GM18499 (cell line): Measurements from ENCODE around the gene BUD31.
"Not testable (repeated sequence)": the region's sequence is repeated elsewhere in the genome, so short reads cannot be mapped to it uniquely, and the experiment has no call there.

Experiments used
- ATAC-seq: cut with Tn5 transposase; IDR thresholded peaks from one replicate; pipeline ENCODE4 v1.9.1; 2021; ENCODE audit warnings: moderate number of reproducible peaks; ENCODE audit not compliant: insufficient read depth, unreplicated experiment

The BUD31 gene

GRCh38 chr7:99424932-99425730 is 16.4 kb downstream of the BUD31 start:
- ATAC-seq: no peak

- ATAC-seq: no peak
These were observed 20.3 kb downstream of the BUD31 start for GRCh38 chr7:99428972-99429566.

GRCh38 chr7:99429756-99430155 is 21.0 kb downstream of the BUD31 start:
- ATAC-seq: no peak

GRCh38 chr7:99431756-99432540 is 23.2 kb downstream of the BUD31 start:
- not testable (repeated sequence) for ATAC-seq

- ATAC-seq: no peak
These were observed 24.4 kb downstream of the BUD31 start for GRCh38 chr7:99433158-99433557.

DNA sequence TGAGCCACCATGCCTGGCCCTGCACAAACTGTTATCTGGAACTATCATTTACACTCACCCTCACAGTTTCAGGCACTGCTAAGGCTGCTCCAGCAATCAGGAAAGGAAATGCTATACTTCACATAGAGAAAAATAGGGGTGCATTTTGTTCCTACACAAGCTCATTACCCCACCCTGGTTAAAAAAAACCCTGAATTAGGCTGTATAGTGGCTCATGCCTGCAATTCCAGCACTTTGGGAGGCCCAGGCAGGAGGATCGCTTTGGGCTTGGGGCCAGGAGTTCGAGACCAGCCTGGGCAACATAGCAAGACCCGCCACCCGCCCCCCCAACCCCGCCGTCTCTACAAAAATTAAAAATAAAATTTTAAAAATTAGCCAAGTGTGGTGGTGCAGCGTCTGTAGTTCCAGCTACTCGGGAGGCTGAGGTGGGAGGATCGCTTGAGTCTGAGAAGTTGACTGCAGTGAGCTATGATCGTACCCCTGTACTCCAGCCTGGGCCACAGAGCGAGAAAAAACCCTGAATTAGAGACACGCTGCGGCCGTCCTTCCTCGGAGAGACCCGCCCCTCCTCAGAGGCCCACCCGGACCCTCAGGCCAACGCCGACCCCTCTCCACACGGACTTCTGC is 29.3 kb downstream of the BUD31 start:
- ATAC-seq: no peak

GRCh38 chr7:99438573-99439480 is 30.1 kb downstream of the BUD31 start, which contains the start of the genes CPSF4 and PTCD1:
Gene CPSF4, plus strand, starts transcription at chr7:99438943. Its CDS starts 140 bp downstream, at chr7:99439083.
Gene PTCD1, minus strand, starts transcription at chr7:99438798. Its CDS starts 3,556 bp downstream, at chr7:99435242.
- peak; percentile 83 for ATAC-seq

- ATAC-seq: no peak
These were observed 31.4 kb downstream of the BUD31 start for GRCh38 chr7:99440195-99440594.

DNA sequence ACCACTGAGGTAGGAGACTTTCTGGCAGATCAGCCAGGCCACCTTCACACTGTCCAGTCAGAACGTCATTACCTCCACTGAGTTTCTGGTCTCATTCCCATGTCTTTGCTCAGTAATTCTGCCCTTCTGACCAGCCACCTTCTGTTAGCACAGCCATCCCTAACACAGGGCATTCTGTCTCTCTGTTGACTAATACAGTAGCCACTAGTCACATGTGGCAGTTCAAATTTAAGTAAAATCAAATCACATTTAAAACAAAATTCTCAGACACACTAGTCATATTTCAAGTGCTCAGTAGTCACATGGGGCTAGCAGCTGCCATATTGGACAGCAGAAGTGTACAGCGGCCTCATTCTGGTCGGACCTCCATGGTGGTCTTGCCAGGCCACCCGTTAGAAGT is 37.3 kb downstream of the BUD31 start:
- no peak for ATAC-seq

DNA sequence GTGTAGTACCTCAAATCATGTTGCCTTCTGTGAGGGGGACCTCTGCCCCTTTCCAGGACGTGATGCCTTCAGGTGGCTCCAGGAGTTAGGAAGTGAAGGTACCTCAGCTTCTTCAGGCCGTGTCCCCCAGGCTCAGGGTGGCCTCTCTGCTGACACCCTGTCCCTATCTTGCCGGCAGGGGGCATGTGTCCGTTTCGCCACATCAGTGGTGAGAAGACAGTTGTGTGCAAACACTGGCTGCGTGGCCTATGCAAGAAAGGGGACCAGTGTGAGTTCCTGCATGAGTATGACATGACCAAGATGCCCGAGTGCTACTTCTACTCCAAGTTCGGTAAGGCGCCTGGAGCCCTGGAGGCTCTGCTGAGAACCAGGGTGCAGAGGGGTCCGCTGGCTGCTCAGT is 39.2 kb downstream of the BUD31 start:
- no peak for ATAC-seq

GRCh38 chr7:99448855-99449254 is 40.1 kb downstream of the BUD31 start:
- ATAC-seq: no peak

GRCh38 chr7:99449326-99449725 is 40.6 kb downstream of the BUD31 start:
- ATAC-seq: no peak

GRCh38 chr7:99451936-99452335 is 43.2 kb downstream of the BUD31 start:
- no peak for ATAC-seq

GRCh38 chr7:99452541-99452940 is 43.8 kb downstream of the BUD31 start:
- ATAC-seq: no peak

GRCh38 chr7:99453105-99453504 is 44.3 kb downstream of the BUD31 start:
- no peak for ATAC-seq

GRCh38 chr7:99455874-99456273 is 47.1 kb downstream of the BUD31 start:
- no peak for ATAC-seq

DNA sequence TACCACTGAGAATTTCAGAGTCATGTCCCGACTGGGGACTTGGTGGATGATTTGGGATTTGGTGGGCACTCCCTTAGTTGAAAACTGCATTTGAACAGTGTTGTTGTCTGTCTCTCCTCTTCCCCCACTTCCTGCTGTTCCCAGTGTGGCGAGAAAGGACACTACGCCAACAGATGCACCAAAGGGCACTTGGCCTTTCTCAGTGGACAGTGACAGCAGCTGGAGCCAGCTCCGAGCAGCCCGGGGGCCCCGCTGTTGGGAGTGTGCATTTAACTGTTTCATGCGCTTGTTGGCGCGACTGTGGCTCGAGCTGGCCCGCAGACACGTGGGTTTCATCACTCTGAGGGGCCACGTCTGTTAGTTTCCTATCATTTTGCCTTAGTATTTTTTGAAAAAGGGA is 47.5 kb downstream of the BUD31 start:
- ATAC-seq: no peak

DNA sequence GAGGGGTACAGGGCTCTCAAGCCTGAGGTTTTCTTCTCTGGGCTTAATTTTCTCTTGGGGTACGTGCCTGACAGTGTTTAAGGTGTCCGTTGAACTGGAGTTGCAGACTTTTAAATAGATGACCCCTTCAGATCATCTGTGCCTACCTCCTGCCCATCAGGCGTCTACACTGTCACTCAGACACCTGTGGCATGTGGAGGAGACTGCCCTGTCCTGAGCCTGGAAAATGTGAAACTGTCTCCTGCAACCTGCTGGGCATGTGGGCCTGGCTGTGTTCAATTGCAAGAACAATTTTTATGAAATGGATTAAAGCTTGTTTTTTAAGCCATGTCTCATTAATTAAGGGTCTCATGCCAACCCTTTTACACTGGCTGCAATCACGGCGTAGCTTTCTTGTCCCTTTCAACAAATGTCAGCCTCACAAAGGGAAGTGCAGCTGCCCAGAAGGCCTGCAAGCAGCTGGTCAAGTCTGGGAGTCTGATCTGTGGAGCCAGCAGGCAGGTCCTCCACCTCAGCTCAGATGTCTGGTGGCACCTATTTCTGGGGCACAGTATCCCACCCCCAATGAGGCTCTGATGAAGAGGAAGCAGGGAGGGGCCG is 48.4 kb downstream of the BUD31 start:
- ATAC-seq: no peak
